ENCODE results near the gene KBTBD12. TPM values are rescaled to one million over a fixed set of nuclear protein-coding genes. Genes with fewer than 3 reads are reported as not detected.
A peak's percentile ranks its signal among the peaks of the same experiment; 100 is the strongest.

KBTBD12 gene
- total and polyA plus RNA-seq, 4 donors, result 0.28 to 7.6 (median 4.3) TPM

GRCh38 chr3:127927829-127928604 lies 13.0 kb downstream of the KBTBD12 start:
- ATAC-seq (ENCODE audit: low FRiP score), result no peak
- Histone ChIP-seq H3K4me3 (ENCODE audit: low read length in 2 of 2) (no peak overlapping the region), H3K4me1 (ENCODE audit: control insufficient read depth in 1 of 2, insufficient read depth in 2 of 2, low read length in 2 of 2) (no peaks in the 10 kb centered on the region), H3K27ac (ENCODE audit: low read depth in 1 of 2, low read length in 2 of 2) (no peak overlapping the region), H3K36me3 (ENCODE audit: control insufficient read depth in 1 of 2, insufficient read depth in 2 of 2, low read length in 1 of 2) (no peaks in the 10 kb centered on the region), H3K9me3 (ENCODE audit: control insufficient read depth, low read length) (no peaks in the 10 kb centered on the region), H3K27me3 (ENCODE audit: control insufficient read depth in 1 of 2, insufficient read depth in 2 of 2, low read length in 1 of 2) (no peaks in the 10 kb centered on the region)
- DNase-seq, result no peak
- intact Hi-C loops (cut with DNase I), result no loop called here
- WGBS, 2 donors, result 88 to 90% methylated on average over 3 of the region's 3 CpGs

GRCh38 chr3:127929818-127930413 lies 14.9 kb downstream of the KBTBD12 start:
- ATAC-seq (ENCODE audit: low FRiP score) (no peak), DNase-seq (no peak)
- Histone ChIP-seq H3K9me3 (ENCODE audit: control insufficient read depth, low read length) (no peaks in the 10 kb centered on the region), H3K4me3 (ENCODE audit: low read length in 2 of 2) (no peak overlapping the region), H3K36me3 (ENCODE audit: control insufficient read depth in 1 of 2, insufficient read depth in 2 of 2, low read length in 1 of 2) (no peaks in the 10 kb centered on the region), H3K27ac (ENCODE audit: low read depth in 1 of 2, low read length in 2 of 2) (no peak overlapping the region), H3K4me1 (ENCODE audit: control insufficient read depth in 1 of 2, insufficient read depth in 2 of 2, low read length in 2 of 2) (no peaks in the 10 kb centered on the region), H3K27me3 (ENCODE audit: control insufficient read depth in 1 of 2, insufficient read depth in 2 of 2, low read length in 1 of 2) (no peaks in the 10 kb centered on the region)
- 84 to 88% methylated on average over 5 of the region's 5 CpGs for WGBS, 2 donors
- intact Hi-C loops (cut with DNase I), result no loop called here

- Histone ChIP-seq H3K36me3 (ENCODE audit: control insufficient read depth in 1 of 2, insufficient read depth in 2 of 2, low read length in 1 of 2) (no peaks in the 10 kb centered on the region), H3K9me3 (ENCODE audit: control insufficient read depth, low read length) (no peaks in the 10 kb centered on the region), H3K4me1 (ENCODE audit: control insufficient read depth in 1 of 2, insufficient read depth in 2 of 2, low read length in 2 of 2) (no peaks in the 10 kb centered on the region), H3K27ac (ENCODE audit: low read depth in 1 of 2, low read length in 2 of 2) (no peak overlapping the region), H3K27me3 (ENCODE audit: control insufficient read depth in 1 of 2, insufficient read depth in 2 of 2, low read length in 1 of 2) (no peaks in the 10 kb centered on the region), H3K4me3 (ENCODE audit: low read length in 2 of 2) (no peak overlapping the region)
- DNase-seq (no peak), ATAC-seq (ENCODE audit: low FRiP score) (no peak)
- 97 to 100% methylated on average over 1 of the region's 1 CpG for WGBS, 2 donors
- intact Hi-C loops (cut with DNase I), result no loop called here
Measured at GRCh38 chr3:127933396-127933795, 18.4 kb downstream of the KBTBD12 start.

GRCh38 chr3:127938800-127939199 lies 23.8 kb downstream of the KBTBD12 start:
- intact Hi-C loops (cut with DNase I), result no loop called here
- WGBS, 2 donors, result 95 to 97% methylated on average over 4 of the region's 4 CpGs
- Histone ChIP-seq H3K27me3 (ENCODE audit: control insufficient read depth in 1 of 2, insufficient read depth in 2 of 2, low read length in 1 of 2) (no peaks in the 10 kb centered on the region), H3K4me3 (ENCODE audit: low read length in 2 of 2) (no peak overlapping the region), H3K4me1 (ENCODE audit: control insufficient read depth in 1 of 2, insufficient read depth in 2 of 2, low read length in 2 of 2) (no peaks in the 10 kb centered on the region), H3K9me3 (ENCODE audit: control insufficient read depth, low read length) (no peaks in the 10 kb centered on the region), H3K36me3 (ENCODE audit: control insufficient read depth in 1 of 2, insufficient read depth in 2 of 2, low read length in 1 of 2) (no peaks in the 10 kb centered on the region), H3K27ac (ENCODE audit: low read depth in 1 of 2, low read length in 2 of 2) (no peak overlapping the region)
- DNase-seq, result no peak
- ATAC-seq (ENCODE audit: low FRiP score), result no peak

GRCh38 chr3:127940116-127940515 lies 25.1 kb downstream of the KBTBD12 start:
- no peaks in the 10 kb centered on the region for H3K36me3 ChIP-seq (ENCODE audit: control insufficient read depth in 1 of 2, insufficient read depth in 2 of 2, low read length in 1 of 2)
- no peak for DNase-seq
- no peaks in the 10 kb centered on the region for H3K4me1 ChIP-seq (ENCODE audit: control insufficient read depth in 1 of 2, insufficient read depth in 2 of 2, low read length in 2 of 2)
- 52 to 66% methylated on average over 2 of the region's 2 CpGs for WGBS, 2 donors
- no peaks in the 10 kb centered on the region for H3K9me3 ChIP-seq (ENCODE audit: control insufficient read depth, low read length)
- no peak for ATAC-seq (ENCODE audit: low FRiP score)
- intact Hi-C loops (cut with DNase I), result no loop called here
- H3K27ac ChIP-seq (ENCODE audit: low read depth in 1 of 2, low read length in 2 of 2), result no peak overlapping the region
- H3K4me3 ChIP-seq (ENCODE audit: low read length in 2 of 2), result no peak overlapping the region
- H3K27me3 ChIP-seq (ENCODE audit: control insufficient read depth in 1 of 2, insufficient read depth in 2 of 2, low read length in 1 of 2), result no peaks in the 10 kb centered on the region

GRCh38 chr3:127942613-127943012 lies 27.6 kb downstream of the KBTBD12 start:
- no peak overlapping the region for H3K4me3 ChIP-seq (ENCODE audit: low read length in 2 of 2)
- H3K27me3 ChIP-seq (ENCODE audit: control insufficient read depth in 1 of 2, insufficient read depth in 2 of 2, low read length in 1 of 2), result no peaks in the 10 kb centered on the region
- H3K27ac ChIP-seq (ENCODE audit: low read depth in 1 of 2, low read length in 2 of 2), result no peak overlapping the region
- H3K36me3 ChIP-seq (ENCODE audit: control insufficient read depth in 1 of 2, insufficient read depth in 2 of 2, low read length in 1 of 2), result no peaks in the 10 kb centered on the region
- no peak for DNase-seq
- ATAC-seq (ENCODE audit: low FRiP score), result no peak
- H3K9me3 ChIP-seq (ENCODE audit: control insufficient read depth, low read length), result no peaks in the 10 kb centered on the region
- intact Hi-C loops (cut with DNase I), result no loop called here
- H3K4me1 ChIP-seq (ENCODE audit: control insufficient read depth in 1 of 2, insufficient read depth in 2 of 2, low read length in 2 of 2), result no peaks in the 10 kb centered on the region

- no peak for DNase-seq
- no peak overlapping the region for H3K27ac ChIP-seq (ENCODE audit: low read depth in 1 of 2, low read length in 2 of 2)
- H3K27me3 ChIP-seq (ENCODE audit: control insufficient read depth in 1 of 2, insufficient read depth in 2 of 2, low read length in 1 of 2), result no peaks in the 10 kb centered on the region
- H3K4me1 ChIP-seq (ENCODE audit: control insufficient read depth in 1 of 2, insufficient read depth in 2 of 2, low read length in 2 of 2), result no peaks in the 10 kb centered on the region
- no peak overlapping the region for H3K4me3 ChIP-seq (ENCODE audit: low read length in 2 of 2)
- no peak for ATAC-seq (ENCODE audit: low FRiP score)
- H3K9me3 ChIP-seq (ENCODE audit: control insufficient read depth, low read length), result no peaks in the 10 kb centered on the region
- intact Hi-C loops (cut with DNase I), result no loop called here
- no peaks in the 10 kb centered on the region for H3K36me3 ChIP-seq (ENCODE audit: control insufficient read depth in 1 of 2, insufficient read depth in 2 of 2, low read length in 1 of 2)
- 87 to 88% methylated on average over 3 of the region's 3 CpGs for WGBS, 2 donors
Measured at GRCh38 chr3:127948211-127948610, 33.2 kb downstream of the KBTBD12 start.

GRCh38 chr3:127949446-127950055 lies 34.5 kb downstream of the KBTBD12 start:
- DNase-seq (no peak), ATAC-seq (ENCODE audit: low FRiP score) (no peak)
- Histone ChIP-seq H3K9me3 (ENCODE audit: control insufficient read depth, low read length) (no peaks in the 10 kb centered on the region), H3K4me3 (ENCODE audit: low read length in 2 of 2) (no peak overlapping the region), H3K4me1 (ENCODE audit: control insufficient read depth in 1 of 2, insufficient read depth in 2 of 2, low read length in 2 of 2) (no peaks in the 10 kb centered on the region), H3K27me3 (ENCODE audit: control insufficient read depth in 1 of 2, insufficient read depth in 2 of 2, low read length in 1 of 2) (no peaks in the 10 kb centered on the region), H3K27ac (ENCODE audit: low read depth in 1 of 2, low read length in 2 of 2) (peak overlapping the region in 1 of 2 donors; percentile 19), H3K36me3 (ENCODE audit: control insufficient read depth in 1 of 2, insufficient read depth in 2 of 2, low read length in 1 of 2) (no peaks in the 10 kb centered on the region)
- intact Hi-C loops (cut with DNase I), result loop anchor here (5.0 to 10.0 kb wide), 4 partner anchors 32 to 252 kb away; partner anchors contain the start of genes KBTBD12 (in 2 of the 2) and MGLL (in 1 of the 2)
- 85 to 91% methylated on average over 2 of the region's 2 CpGs for WGBS, 2 donors

All from aorta (tissue), 5 donors.